Astrocyte of the cerebellum (primary cell): ENCODE results near the gene NAPB.
"Not testable (repeated sequence)": the region's sequence is repeated elsewhere in the genome, so short reads cannot be mapped to it uniquely, and the experiment has no call there.

Experiments used
- DNase-seq: peaks from one replicate; pipeline ENCODE4 v3.0.0-alpha.2; 2011; ENCODE audit warnings: low read depth
- H3K4me3 ChIP-seq: 2 replicates; pipeline ENCODE4 v1.5.1; 2011; ENCODE audit warnings: mild to moderate bottlenecking, low read depth, low read length, moderate library complexity
- CTCF ChIP-seq: IDR thresholded peaks from 2 replicates; pipeline ENCODE4 v1.5.1; 2012; ENCODE audit warnings: low read length, low read depth, moderate library complexity, mild to moderate bottlenecking; ENCODE audit errors: missing control alignments
- in situ Hi-C: cut with HindIII; loops from 2 replicates; pipeline ENCODE4 v1.10.0; 2017; ENCODE audit warnings: low sequenced_read_pairs

Gene NAPB

GRCh38 chr20:23350904-23351838 lies 70.1 kb downstream of the NAPB start:
- no peak for TF ChIP-seq CTCF
- DNase-seq = no peak
- in situ Hi-C loops = no loop called here
- peak overlapping the region; percentile 97 for H3K4me3 ChIP-seq

GRCh38 chr20:23350196-23350903 lies 70.9 kb downstream of the NAPB start, which contains the start of gene NXT1:
NXT1 (plus strand) TSS chr20:23350791; CDS start chr20:23354042, 3,251 bp downstream.
- TF ChIP-seq CTCF = no peak
- peak; percentile 97 for DNase-seq
- in situ Hi-C loops = no loop called here
- peak within 1 kb of the TSS; percentile 97 for H3K4me3 ChIP-seq

- in situ Hi-C loops = no loop called here
- no peak for DNase-seq
- peak; percentile 36 for TF ChIP-seq CTCF
- peak overlapping the region; percentile 97 for H3K4me3 ChIP-seq
Measured at GRCh38 chr20:23349338-23350195, 71.7 kb downstream of the NAPB start.

DNA sequence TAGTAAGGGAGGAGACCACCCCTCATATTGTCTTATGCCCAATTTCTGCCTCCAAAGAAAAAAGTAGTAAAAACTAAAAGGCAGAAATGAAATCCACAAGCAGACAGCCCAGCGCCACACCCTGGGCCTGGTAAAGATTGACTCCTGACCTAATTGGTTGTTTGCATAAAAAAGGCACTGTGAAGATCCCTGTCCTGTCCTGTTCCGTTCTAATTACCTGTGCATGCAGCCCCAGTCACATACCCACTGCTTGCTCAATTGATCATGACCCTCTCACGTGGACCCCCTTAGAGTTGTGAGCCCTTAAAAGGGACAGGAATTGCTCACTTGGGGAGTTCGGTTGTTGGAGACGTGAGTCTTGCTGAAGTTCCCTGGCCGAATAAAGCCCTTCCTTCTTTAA lies 72.8 kb downstream of the NAPB start:
- H3K4me3 ChIP-seq, in situ Hi-C loops, DNase-seq: not testable (repeated sequence)

GRCh38 chr20:23347791-23348190 lies 73.5 kb downstream of the NAPB start:
- in situ Hi-C loops = no loop called here
- DNase-seq = no peak
- H3K4me3 ChIP-seq = no peak overlapping the region
- TF ChIP-seq CTCF = no peak

DNA sequence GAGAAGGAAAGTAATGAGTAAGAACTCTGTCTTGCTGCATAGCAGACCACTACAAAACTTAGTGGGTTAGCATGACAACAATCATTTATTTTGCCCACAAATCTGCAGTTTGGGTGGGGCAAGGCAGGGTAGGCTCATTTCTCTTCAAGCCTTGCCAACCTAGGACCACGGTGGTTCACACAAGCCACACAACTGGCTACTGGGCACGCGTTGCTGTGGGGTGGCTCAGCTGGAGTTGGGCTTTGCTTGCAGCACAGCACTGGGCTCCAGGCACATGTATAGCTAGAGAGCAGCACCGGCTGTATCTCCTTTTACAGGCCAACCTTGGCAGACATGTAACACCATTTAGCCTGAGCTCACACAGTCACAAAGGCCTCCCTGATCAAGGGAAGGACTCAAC lies 75.3 kb downstream of the NAPB start:
- in situ Hi-C loops = no loop called here
- no peak overlapping the region for H3K4me3 ChIP-seq
- TF ChIP-seq CTCF = no peak
- no peak for DNase-seq
